ENCODE results near the gene DCTPP1.

DNA sequence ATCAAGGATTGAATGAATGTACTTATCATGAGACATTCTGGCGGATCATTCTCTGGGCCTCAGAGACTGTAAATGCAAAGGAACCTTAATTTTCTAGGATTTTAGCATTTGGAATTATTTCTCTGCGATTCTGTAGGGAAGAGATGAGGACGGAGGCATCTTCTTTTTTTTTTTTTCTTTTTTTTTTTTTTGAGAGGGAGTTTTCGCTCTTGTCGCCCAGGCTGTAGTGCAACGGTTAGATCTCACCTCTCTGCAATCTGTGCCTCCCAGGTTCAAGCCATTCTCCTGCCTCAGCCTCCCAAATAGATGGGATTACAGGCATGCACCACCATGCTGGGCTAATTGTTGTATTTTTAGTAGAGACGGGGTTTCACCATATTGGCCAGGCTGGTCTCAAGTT is 44.9 kb upstream of the DCTPP1 start:
- TF ChIP-seq POLR2AphosphoS5 (IDR thresholded peaks at IDR 0.05; ENCODE audit: low read depth, low read length), result no peak
- no peak for TF ChIP-seq POLR2A (IDR thresholded peaks at IDR 0.05; ENCODE audit: low read depth, low read length)

Measured in GM12892 (cell line).